Measurements from ENCODE around the gene EIF3A. TPM values are rescaled to one million over a fixed set of nuclear protein-coding genes. Genes with fewer than 3 reads are reported as not detected.

The EIF3A gene
- total RNA-seq, 3 donors from 2014 or later, result 188 to 194 (median 194) TPM

DNA sequence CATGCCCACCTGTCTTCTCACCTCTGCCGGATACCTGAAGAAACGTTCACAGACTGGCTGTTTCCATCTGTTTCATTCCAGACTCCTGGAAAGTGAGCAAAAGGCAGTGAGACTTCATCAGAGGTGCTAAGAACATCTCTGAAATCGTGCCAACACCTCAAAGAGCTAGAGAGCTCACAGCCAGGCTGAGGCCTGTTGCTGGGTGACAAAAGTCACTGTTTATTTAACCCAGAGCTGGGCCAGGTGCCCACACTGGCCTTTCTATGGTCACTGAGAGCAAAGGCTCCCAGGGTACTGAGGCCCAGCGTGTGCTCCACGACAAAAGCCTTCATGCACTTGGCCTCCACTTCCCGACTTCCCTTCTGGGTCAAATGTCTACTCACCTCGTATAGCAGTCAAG, 54.8 kb downstream of the EIF3A start:
- no peaks in the 10 kb centered on the region for H3K27me3 Mint-ChIP-seq (ENCODE audit: low read depth)
- peaks cover 2% of the 10 kb centered on the region for H3K4me1 Mint-ChIP-seq (ENCODE audit: low read depth)
- H3K4me3 Mint-ChIP-seq, result no peak overlapping the region
- no peaks in the 10 kb centered on the region for H3K9me3 Mint-ChIP-seq
- ATAC-seq, result no peak
- no peak for DNase-seq
- H3K36me3 Mint-ChIP-seq (ENCODE audit: insufficient read depth), result no peaks in the 10 kb centered on the region

DNA sequence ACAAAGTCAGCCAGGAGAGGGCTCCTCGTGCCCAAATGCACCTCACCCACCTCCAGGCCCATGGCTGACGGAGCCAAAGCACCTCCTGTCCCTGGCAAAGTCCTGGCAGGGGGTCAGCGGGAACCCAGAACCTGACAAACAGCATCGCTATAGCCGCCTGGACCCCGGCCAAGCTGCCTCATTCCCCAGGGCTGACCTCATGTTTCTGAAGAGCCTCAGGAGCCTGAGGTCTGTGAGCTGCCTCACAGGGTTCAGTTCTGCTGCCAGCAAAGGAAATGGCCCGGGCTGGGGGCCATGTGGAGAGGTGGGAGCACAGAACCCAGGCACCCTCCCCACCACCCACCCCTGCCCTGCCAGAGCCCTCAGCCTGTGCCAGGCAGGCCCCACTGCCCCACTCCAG, 55.3 kb downstream of the EIF3A start:
- no peak overlapping the region for H3K4me3 Mint-ChIP-seq
- no peak for ATAC-seq

DNA sequence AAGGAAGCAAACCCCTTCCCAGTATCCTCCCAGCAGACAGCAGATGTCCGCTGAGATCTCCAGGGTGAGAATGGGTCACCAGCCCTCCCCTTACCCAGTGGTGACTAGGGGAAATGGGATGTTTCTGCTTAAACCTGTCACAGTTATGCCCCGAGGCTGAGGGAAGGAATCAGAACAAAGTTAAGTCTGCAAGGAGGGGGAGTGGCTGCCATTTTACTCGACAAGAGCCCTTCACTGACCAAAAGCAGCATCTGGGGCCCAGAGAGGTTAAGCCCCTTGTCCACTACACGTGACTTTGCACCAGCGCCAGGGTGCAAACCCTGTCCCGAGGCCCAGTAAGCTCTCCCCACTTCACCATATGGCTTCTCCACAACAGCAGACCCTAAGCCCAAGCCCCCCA, 55.7 kb downstream of the EIF3A start:
- no peak for ATAC-seq
- peaks cover 3% of the 10 kb centered on the region for H3K4me1 Mint-ChIP-seq (ENCODE audit: low read depth)
- DNase-seq, result no peak

More for the DNA sequence above, 55.3 kb downstream of the EIF3A start:
- peaks cover 3% of the 10 kb centered on the region for H3K4me1 Mint-ChIP-seq (ENCODE audit: low read depth)
- no peak for DNase-seq
- H3K27me3 Mint-ChIP-seq (ENCODE audit: low read depth), result no peaks in the 10 kb centered on the region
- H3K36me3 Mint-ChIP-seq (ENCODE audit: insufficient read depth), result no peaks in the 10 kb centered on the region
- no peaks in the 10 kb centered on the region for H3K9me3 Mint-ChIP-seq

GRCh38 chr10:119023553-119023868, 57.1 kb downstream of the EIF3A start:
- H3K9me3 Mint-ChIP-seq, result no peaks in the 10 kb centered on the region
- H3K4me3 Mint-ChIP-seq, result no peak overlapping the region
- ATAC-seq (no peak), DNase-seq (no peak)
- H3K36me3 Mint-ChIP-seq (ENCODE audit: insufficient read depth), result no peaks in the 10 kb centered on the region
- H3K27me3 Mint-ChIP-seq (ENCODE audit: low read depth), result peaks cover 2% of the 10 kb centered on the region
- H3K4me1 Mint-ChIP-seq (ENCODE audit: low read depth), result peaks cover 3% of the 10 kb centered on the region

More for the DNA sequence above, 55.7 kb downstream of the EIF3A start:
- no peak overlapping the region for H3K4me3 Mint-ChIP-seq
- H3K36me3 Mint-ChIP-seq (ENCODE audit: insufficient read depth), result no peaks in the 10 kb centered on the region
- H3K27me3 Mint-ChIP-seq (ENCODE audit: low read depth), result no peaks in the 10 kb centered on the region
- no peaks in the 10 kb centered on the region for H3K9me3 Mint-ChIP-seq

DNA sequence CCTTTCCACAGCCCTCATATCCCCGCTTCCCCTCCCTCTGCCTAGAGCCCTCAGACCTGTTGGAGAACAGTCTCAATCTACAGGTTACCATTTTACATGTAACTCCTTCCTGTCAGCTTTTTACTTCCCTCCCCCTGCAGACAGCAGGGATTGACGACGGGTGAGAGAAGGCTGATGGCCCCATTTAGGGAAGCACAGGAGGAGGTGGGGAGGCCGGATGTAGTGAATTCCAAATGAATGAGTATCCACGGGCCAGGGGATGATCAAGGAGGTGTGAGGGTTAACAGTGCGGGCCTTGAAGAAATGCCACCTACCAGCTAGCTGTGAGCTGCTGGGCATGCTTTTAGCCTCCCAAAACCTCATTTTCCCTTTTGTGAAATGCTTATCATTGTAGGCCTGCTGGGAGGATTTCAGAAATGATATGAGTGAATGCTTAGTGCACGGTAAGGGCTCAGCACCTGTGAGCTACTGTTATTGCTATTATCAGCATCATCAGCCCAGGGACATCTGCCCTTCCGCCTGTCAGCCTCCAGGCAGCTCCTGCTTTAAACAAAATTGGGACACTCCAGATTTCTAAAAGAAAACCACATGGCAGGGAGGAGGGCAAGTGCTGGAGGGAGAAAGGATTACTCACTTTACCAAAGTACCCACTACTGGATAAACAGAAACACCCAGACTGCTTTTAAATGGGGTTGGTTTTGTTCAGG, 57.6 kb downstream of the EIF3A start:
- DNase-seq (no peak), ATAC-seq (no peak)
- Mint-ChIP-seq H3K4me1 (ENCODE audit: low read depth) (peaks cover 3% of the 10 kb centered on the region), H3K9me3 (no peaks in the 10 kb centered on the region), H3K36me3 (ENCODE audit: insufficient read depth) (no peaks in the 10 kb centered on the region), H3K27me3 (ENCODE audit: low read depth) (peaks cover 4% of the 10 kb centered on the region), H3K4me3 (no peak overlapping the region)

GRCh38 chr10:119020627-119020946, 60.0 kb downstream of the EIF3A start:
- H3K4me1 Mint-ChIP-seq (ENCODE audit: low read depth), result peaks cover 3% of the 10 kb centered on the region
- H3K9me3 Mint-ChIP-seq, result no peaks in the 10 kb centered on the region
- peaks cover 4% of the 10 kb centered on the region for H3K27me3 Mint-ChIP-seq (ENCODE audit: low read depth)
- H3K36me3 Mint-ChIP-seq (ENCODE audit: insufficient read depth), result no peaks in the 10 kb centered on the region
- ATAC-seq (peak; percentile 59 to 78), DNase-seq (no peak)
- no peak overlapping the region for H3K4me3 Mint-ChIP-seq

DNA sequence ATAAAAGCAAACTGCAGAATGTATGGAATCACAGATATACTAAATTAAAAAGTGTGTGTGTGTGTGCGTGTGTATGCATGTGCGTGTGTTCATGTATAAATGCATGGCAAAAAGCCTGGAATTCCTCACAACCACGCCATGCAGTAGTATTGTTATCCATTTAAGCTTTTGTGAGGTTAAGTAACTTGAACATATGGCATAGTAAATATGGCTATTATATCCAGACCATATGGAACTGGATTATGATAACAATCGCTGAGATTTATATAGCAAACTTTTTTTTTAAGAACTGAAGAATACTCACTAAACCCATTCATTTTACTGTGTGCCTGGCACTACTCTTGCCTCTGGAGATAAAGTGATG, 73.4 kb downstream of the EIF3A start:
- ATAC-seq, result no peak
- H3K36me3 Mint-ChIP-seq (ENCODE audit: insufficient read depth), result no peaks in the 10 kb centered on the region
- DNase-seq, result no peak
- peaks cover 7% of the 10 kb centered on the region for H3K27me3 Mint-ChIP-seq (ENCODE audit: low read depth)
- H3K9me3 Mint-ChIP-seq, result no peaks in the 10 kb centered on the region
- H3K4me1 Mint-ChIP-seq (ENCODE audit: low read depth), result no peaks in the 10 kb centered on the region
- H3K4me3 Mint-ChIP-seq, result no peak overlapping the region

DNA sequence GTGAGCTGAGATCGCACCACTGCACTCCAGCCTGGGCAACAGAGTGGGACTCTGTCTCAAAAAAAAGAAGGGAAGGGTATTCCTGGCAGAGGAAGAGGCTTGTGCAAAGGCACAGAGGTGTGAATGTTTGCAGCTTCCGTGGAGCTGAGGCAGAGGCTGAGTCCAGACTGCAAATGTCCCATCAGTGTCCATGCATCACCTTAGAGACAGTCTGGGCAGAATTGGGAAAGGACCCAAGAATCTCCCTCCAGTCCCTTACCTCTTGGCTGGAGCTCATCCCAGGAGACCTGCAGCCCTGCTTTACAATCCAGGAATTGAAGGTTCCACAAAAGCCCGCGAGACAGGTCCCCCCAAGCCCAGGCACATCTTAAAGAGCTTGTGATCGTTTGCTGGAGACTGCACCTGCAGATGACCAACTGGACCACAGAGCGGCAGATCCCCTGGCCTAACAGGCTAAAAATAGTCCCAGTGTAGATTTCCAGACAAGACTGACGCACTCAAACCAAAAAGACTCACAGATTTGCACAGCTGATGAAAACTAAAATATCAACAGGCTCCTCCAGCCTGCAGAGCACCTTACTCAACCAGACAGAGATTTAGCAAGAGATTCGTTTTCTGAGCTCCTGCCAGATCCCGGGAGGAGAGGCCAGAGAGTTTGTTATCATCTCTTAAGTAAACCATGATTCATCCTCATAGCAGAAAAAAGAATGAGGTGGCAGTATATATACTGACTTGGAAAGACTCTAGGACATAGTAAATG, 74.0 kb downstream of the EIF3A start:
- DNase-seq, result no peak
- no peaks in the 10 kb centered on the region for H3K9me3 Mint-ChIP-seq
- H3K4me1 Mint-ChIP-seq (ENCODE audit: low read depth), result no peaks in the 10 kb centered on the region
- no peak for ATAC-seq
- H3K36me3 Mint-ChIP-seq (ENCODE audit: insufficient read depth), result no peaks in the 10 kb centered on the region
- H3K4me3 Mint-ChIP-seq, result no peak overlapping the region
- peaks cover 11% of the 10 kb centered on the region for H3K27me3 Mint-ChIP-seq (ENCODE audit: low read depth)

GRCh38 chr10:119005362-119006043, 75.1 kb downstream of the EIF3A start:
- Mint-ChIP-seq H3K27me3 (ENCODE audit: low read depth) (peaks cover 6% of the 10 kb centered on the region), H3K36me3 (ENCODE audit: insufficient read depth) (no peaks in the 10 kb centered on the region), H3K9me3 (no peaks in the 10 kb centered on the region), H3K4me3 (no peak overlapping the region), H3K4me1 (ENCODE audit: low read depth) (no peaks in the 10 kb centered on the region)
- DNase-seq (no peak), ATAC-seq (no peak)

- Mint-ChIP-seq H3K9me3 (no peaks in the 10 kb centered on the region), H3K36me3 (ENCODE audit: insufficient read depth) (no peaks in the 10 kb centered on the region), H3K4me1 (ENCODE audit: low read depth) (no peaks in the 10 kb centered on the region), H3K4me3 (no peak overlapping the region), H3K27me3 (ENCODE audit: low read depth) (peaks cover 13% of the 10 kb centered on the region)
- ATAC-seq, result no peak
- no peak for DNase-seq
Observed at GRCh38 chr10:119003572-119004289, 76.9 kb downstream of the EIF3A start.

DNA sequence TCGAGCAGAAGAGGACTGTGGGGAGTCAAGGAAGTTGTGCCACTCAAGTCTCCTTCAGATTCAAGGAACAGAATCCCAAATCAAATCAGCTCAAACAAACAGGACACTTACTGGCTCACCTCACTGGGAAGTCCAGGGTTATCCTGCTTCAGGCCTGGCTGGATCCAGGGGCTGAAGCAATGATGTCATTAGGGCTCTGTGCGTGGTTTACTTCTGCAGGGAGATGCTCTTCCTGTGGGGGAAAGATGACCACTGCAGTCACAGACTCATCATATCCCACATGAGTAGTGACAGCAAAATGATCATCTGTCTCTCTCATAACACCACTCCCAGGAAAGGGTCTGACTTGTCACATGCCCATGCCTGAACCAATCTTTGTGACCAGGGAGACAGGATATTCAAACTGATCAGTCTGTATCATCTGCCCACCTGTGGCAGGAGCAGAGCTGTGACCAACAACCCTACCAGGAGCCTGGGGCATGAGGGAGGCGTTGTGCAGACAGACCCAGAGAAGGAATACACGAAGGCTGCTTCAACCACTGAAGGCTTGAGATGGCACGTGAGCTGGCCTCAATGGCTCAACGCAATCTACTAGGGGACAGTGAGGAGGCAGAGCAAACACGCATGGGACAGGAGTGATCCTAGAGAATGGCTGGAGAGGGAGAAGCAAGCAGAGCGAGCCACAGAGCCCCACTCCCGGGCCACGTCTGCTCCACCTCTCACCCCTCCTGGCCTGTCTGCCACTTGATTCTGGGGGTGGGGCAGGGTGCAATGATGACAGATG, 78.7 kb downstream of the EIF3A start:
- no peak for DNase-seq

DNA sequence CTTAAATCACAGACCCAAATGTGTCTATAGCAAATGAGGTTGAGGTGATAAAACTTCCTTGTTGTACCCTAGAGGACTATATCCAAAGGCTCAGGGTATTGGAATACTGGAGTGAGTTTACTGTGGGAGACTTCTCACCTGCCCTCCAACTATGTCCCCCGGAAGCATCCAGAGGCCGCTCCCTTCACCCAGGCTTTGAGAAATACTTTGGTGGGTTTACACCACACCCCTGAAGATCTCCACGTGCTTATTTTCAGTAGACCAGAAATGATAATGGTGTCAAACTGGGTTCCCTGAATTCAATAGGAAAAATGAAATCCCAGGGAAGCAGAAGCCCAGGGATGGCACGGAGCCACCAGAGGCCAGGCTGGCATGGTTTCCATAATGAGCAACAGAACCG, 82.4 kb downstream of the EIF3A start:
- Mint-ChIP-seq H3K9me3 (no peaks in the 10 kb centered on the region), H3K4me1 (ENCODE audit: low read depth) (no peaks in the 10 kb centered on the region), H3K36me3 (ENCODE audit: insufficient read depth) (no peaks in the 10 kb centered on the region), H3K4me3 (no peak overlapping the region), H3K27me3 (ENCODE audit: low read depth) (peaks cover 13% of the 10 kb centered on the region)
- no peak for ATAC-seq
- DNase-seq, result no peak

More for the DNA sequence above, 78.7 kb downstream of the EIF3A start:
- H3K27me3 Mint-ChIP-seq (ENCODE audit: low read depth), result peaks cover 13% of the 10 kb centered on the region
- no peaks in the 10 kb centered on the region for H3K4me1 Mint-ChIP-seq (ENCODE audit: low read depth)
- no peak overlapping the region for H3K4me3 Mint-ChIP-seq
- no peak for ATAC-seq
- no peaks in the 10 kb centered on the region for H3K36me3 Mint-ChIP-seq (ENCODE audit: insufficient read depth)
- no peaks in the 10 kb centered on the region for H3K9me3 Mint-ChIP-seq

GRCh38 chr10:118997379-118997778, 83.2 kb downstream of the EIF3A start:
- no peak for ATAC-seq
- H3K4me1 Mint-ChIP-seq (ENCODE audit: low read depth), result no peaks in the 10 kb centered on the region
- H3K4me3 Mint-ChIP-seq, result no peak overlapping the region
- H3K9me3 Mint-ChIP-seq, result no peaks in the 10 kb centered on the region
- H3K27me3 Mint-ChIP-seq (ENCODE audit: low read depth), result peaks cover 16% of the 10 kb centered on the region
- no peak for DNase-seq
- no peaks in the 10 kb centered on the region for H3K36me3 Mint-ChIP-seq (ENCODE audit: insufficient read depth)

DNA sequence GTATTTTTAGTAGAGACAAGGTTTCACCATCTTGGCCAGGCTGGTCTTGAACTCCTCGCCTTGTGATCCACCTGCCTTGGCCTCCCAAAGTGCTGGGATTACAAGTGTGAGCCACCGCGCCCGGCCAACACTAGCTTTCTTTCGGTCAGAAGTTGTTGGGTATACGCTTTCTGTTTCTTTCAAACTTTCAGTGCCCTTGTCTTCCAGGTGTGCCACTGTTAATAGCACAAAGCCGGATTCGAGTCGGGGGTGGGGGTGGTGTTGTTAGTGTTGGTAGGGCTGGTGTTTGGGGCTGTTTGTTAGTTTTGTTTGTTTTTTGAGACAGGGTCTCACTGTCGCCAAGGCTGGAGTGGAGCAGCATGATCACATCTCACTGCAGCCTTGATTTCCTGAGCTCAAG, 84.9 kb downstream of the EIF3A start:
- H3K27me3 Mint-ChIP-seq (ENCODE audit: low read depth), result peaks cover 10% of the 10 kb centered on the region
- no peaks in the 10 kb centered on the region for H3K4me1 Mint-ChIP-seq (ENCODE audit: low read depth)
- no peaks in the 10 kb centered on the region for H3K36me3 Mint-ChIP-seq (ENCODE audit: insufficient read depth)
- no peak for ATAC-seq
- H3K4me3 Mint-ChIP-seq, result no peak overlapping the region
- no peak for DNase-seq
- no peaks in the 10 kb centered on the region for H3K9me3 Mint-ChIP-seq

All from activated T-cell treated with anti-CD3 and anti-CD28 coated beads, Interleukin-2, amount 50 U/mL, for 4 hours (primary cell).